Midbrain (tissue), 1 donor: ENCODE data around the gene PTPRN2.
"Not testable (repeated sequence)": the region's sequence is repeated elsewhere in the genome, so short reads cannot be mapped to it uniquely, and the experiment has no call there.

ENCODE experiments used
- DNase-seq: peaks from one replicate; lab custom pipeline; 2025; lab: John Stamatoyannopoulos, UW

Gene PTPRN2

DNA sequence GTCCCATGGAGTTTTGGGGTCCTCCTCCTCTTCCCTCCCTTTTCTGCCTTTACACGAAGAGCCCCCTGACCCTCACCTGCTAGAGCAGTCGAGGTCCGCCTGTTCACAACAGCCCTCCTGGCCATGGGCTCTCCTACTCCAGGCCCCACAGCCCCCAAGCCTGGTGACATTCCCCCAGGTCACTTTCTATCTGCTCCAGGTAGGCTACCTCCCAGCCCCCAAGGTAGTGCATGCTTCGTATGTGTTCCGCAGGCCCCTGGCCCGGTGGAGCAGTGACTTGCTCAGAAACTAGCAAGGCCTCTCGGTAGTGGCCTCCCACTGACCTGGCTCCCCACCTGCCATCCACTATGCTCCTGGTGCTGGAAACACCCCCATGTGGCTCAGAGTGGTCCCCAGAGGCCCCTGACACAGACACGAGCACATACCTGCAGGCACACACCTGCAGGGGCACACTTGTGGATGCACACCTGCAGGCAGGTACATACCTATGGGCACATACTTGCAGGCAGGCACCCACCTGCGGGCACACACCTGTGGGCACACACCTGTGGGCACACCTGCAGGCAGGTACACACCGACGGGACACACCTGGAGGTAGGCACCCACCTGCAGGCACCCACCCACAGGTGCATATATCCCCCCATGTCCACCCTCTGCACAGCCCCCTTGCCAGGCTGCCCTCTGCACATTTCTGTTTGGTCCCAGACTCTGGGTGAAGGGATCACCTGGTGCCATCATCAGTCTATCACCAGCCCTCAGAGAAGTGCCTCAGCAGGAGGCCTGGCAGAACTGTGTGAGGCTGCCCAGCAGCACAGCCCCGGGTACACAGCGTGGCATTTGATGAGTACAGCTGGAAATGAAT is 322.5 kb downstream of the PTPRN2 start:
- no peak for DNase-seq

DNA sequence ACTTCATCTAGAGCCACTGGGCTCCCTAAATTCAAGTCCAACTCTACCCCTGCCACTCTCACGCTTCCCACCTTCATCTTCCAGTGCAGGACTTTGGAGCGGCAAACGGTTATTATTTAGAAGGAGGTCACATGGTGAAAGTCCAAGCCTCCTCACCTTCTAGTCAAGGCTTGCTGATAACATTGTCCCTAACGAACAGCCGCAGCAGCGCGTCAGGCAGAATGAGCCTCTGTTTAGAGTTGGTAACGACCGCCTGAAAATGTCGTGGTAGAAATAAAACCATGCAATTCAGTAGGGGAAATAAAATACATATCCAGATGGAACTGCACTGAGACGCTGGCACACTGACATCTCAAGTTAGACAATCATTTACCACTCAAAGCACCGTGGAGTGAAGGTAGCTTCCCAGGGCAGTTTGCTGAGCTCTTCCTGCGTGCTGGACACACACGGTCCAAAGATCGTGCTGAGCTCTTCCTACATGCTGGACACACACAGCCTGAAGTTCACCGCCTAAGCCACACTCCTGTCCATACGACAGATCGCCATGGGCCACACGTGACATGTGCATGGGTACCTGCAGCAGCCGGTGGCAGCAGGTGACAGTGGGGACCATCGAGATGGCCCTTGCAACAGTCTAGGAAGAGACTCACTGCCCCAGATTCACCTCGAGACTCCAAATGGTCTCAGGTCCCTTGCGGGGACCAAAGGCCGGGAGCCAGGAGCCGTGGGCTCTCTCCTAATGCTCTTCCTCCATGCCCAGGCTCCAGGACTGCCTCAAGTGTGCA is 323.5 kb downstream of the PTPRN2 start:
- DNase-seq = no peak

DNA sequence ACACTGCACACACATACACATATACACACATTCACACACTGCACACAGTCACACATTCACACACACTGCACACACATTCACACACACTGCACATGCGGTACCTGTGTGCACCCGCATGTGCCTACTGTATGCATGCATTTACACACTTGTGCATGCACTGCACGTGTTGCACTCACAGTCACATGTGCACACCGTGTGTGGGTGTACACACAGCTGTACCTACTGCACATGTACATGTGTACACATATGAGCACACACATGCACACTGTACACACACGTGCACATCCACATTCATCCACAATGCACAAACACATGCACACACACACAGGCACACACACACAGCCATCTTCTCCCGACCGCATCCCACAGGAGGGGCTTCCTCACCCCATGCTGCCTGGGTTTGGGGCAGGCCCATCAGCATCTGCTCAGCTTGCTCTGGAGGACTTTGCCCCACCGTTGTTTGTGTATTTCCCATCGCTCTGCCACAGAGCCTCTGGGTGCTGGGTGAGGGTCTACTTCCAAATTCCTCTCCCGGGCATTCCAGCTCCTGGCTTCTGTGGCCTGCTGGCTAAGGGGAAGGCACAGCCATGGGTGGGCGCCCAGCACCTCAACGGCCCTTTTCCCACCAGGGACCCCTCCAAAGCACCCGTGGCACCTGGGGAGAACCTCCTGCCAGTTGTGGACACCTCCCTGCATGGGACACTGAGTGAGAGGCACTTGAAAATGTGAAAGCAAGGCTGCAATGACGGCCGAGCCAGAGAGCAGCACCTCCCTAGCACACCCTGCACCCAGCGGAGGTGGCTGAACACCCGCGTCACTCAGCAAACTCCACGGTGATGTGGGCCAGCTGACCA is 324.3 kb downstream of the PTPRN2 start:
- DNase-seq = no peak

DNA sequence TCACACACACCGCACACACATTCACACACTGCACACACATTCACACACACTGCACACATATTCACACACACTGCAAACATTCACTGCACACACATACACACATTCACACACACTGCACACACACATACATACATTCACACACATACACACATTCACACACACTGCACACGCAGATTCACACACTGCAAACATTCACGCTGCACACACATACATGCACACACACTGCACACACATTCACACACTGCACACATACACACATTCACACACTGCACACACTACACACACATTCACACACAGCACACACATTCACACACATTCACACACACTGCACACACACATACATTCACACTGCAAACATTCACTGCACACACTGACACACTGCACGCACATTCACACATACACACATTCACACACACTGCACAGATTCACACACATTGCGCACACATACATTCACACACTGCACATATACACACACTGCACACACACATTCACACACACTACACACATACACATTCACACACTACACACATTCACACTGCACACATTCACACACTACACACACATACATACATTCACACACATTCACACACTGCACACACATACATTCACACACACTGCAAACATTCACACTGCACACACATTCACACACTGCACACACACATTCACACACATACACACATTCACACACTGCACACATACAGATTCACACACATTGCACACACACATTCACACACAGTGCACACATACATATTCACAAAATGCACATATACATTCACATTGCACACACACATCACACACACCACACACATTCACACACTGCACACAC is 325.1 kb downstream of the PTPRN2 start:
- DNase-seq = no peak

DNA sequence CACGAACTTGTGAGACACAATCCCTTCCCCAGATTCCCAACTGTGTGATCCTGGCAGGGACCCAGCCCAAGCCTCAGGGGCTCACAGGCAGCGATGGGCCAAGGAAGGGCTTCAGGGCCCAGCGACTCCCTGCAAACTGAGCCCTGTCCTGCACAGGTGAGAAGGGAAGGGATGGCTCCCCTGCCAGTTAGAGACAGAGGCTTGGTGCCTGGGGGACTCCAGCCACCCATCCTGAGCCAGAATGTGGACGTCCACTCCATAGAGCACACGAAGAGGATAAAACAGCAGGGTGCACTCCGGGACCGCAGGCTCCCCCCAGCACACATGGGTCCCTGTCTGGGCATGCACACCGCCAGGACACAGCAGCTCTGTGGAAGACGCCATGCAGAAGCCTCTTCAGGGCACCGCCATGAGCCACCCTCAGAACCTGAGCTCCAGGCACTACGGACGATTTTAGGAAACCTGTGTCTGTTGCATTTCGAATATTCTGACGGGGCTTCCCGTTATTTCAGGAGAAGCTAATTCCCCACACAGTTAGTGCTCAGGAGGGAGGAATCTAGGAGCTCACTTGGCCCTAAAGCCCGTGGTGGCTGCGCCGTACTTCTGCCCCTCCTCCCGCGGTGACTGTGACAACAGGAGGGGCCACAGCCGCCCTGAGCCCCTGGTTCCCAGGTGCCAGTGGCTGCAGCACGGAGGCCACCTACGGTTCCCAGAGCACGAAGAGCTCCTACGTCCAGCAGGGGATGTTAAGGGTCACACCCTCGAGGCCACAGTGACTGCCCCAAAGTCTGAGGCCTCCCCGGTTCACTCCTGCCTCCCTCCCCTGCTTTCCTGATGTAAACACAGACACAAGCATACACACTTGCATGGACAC is 326.0 kb downstream of the PTPRN2 start:
- no peak for DNase-seq

DNA sequence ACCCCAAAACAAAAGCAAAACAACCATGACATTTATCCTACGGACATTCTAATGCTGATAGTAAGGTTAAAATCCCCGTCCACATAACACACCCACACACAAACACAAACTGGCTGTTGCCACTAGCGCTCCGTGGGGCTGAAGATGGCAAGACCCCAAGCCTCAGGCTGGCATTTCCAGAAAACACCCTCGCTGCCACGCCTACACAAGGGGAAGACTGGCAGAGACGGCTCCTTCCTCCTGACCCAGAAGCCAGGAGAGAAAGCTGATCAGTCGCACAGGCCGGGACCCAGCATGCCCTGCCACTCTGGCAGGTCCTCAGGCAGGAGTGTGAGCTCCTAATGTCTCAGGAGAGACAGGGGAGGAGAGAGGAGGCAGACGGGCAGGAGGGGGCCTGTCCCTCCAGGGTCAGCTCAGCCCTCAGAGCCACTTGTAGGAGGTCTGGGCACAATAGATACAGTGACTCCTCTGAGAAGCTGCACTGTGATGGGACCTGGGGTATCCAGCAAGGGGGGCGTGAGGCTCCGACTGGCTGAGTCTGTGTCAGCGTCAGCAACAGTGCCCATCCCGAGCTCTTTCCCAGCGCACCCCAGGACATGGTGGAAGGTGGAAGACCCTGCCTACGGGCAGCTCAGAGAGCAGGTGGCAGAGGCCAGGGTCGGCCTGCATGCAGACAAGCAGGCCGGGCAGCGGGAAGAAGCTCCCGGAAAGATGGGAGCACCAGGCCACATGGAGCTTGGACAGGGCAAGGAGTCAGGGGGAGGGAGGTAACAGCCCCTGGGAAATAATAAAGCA is 326.9 kb downstream of the PTPRN2 start:
- DNase-seq = no peak

DNA sequence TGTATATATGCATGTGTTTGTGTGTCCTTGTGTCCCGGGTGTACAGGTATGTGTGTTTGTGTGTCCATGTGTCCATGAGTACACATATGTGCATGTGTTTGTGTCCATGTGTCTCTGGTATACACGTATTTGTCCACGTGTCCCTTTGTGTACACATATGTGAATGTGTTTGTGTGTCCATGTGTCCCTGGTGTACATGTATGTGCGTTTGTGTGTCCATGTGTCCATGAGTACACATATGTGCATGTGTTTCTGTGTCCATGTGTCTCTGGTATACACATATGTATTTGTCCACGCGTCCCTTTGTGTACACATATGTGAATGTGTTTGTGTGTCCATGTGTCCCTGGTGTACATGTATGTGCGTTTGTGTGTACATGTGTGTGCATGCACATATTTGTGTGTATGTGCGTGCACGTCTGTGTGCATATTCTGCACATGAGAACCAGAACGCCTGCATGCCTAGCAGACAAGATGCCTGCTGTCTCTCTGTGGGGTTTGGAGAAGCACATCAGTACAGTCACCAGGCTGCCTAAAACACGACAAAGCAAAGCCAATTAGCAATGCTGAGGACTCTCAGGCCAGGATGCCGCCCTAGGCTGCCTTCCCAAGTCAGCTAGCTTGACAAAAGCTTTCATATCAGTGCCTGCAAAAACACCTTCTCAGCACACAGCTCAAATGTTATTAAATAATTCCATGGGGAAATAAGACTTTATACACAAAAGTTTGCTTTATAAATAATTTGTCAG is 327.8 kb downstream of the PTPRN2 start:
- no peak for DNase-seq

DNA sequence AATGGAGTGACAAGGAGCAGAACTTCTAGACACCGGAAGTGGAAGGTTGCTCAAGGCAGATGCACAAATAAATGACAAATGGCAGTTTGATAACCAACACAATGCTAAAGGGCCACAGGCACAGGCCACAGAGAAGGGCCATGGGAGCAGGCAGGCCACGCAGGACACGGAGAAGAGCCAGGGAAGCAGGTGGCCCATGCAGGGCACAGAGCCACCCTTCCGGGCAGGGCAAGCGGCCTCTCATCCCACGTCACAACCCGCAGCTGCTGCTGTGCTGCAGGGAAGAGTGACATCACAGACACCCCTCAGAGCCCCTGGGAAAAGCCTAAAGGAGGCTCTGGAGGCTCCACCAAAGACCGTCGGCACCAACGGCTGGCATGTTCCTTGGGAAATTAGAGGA is 328.5 kb downstream of the PTPRN2 start:
- DNase-seq = no peak

DNA sequence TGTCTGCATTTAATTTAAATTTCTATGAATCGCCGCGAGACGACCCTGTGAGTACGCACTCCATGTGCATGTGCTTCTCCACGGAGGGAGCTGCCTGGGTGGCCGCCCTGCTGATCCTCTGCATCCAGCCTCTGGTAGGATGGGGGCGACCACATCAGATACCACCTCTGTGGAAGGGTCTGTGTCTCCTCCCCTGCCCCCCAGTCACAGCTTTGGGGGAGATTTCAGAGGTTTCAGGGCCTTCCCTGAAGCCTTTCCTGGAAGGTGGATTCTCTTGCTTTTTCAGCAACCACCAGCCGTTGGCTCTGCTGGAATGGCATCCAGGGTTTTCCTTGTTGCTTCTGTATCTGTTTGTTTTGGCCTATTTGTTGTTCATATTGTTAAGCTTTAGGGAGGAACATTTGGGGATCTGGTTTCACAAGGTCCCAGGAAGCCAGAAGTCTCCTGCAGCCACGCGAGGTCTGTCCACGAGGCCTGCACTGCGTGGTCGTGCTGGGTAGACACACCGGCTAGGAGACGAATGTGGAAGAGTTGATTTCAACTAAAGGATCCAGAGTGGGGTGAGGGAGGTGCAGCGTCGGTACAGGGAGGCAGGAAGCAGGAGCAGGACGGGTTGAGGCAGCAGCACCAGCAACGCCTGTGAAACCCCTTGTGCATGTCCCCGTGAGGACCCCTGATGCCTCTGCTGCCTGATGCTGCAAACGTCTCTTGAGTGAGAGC is 329.1 kb downstream of the PTPRN2 start:
- DNase-seq = no peak

DNA sequence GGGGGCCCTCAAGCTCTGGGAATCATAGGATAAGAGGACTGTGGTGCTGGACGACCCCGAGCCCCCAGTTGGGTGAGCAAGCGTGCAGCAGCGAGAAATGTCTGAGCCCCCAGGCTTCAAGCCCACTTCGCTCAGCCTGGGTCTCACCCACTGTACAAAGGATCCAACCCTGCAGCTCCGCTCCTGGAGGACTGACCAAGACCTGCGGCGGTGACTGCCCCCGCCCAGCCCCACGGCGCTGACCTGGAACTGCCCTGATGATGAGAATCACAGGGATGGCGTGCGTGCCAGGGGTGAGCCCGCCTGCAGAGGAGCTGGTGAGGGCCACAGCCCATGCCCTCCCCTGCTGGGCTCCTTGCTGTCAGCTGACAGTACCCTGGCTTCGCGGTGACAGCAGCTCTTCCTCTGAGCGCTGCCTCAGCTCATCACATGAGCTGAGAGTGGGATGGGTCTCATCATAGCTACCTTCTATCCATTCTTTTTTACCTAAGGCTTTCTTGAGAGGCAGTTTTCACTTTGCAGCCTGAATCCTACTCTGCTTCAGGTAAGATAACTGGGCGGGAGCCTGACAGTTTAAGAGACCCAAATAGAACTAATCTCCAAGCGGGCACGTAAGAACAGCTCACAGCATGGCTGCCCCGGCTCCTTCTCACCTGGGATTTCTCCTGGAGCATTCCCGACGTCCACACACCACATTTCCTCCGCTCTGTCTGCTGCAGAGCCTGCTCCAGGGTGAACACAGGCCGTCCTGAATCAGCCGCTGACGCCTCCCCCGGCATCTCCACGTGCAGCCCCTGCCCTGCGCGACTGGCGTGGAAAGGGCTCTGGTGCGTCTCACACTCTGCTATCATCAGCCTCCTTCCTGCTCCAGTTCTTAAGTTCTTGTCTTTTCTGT is 329.9 kb downstream of the PTPRN2 start:
- DNase-seq = no peak

DNA sequence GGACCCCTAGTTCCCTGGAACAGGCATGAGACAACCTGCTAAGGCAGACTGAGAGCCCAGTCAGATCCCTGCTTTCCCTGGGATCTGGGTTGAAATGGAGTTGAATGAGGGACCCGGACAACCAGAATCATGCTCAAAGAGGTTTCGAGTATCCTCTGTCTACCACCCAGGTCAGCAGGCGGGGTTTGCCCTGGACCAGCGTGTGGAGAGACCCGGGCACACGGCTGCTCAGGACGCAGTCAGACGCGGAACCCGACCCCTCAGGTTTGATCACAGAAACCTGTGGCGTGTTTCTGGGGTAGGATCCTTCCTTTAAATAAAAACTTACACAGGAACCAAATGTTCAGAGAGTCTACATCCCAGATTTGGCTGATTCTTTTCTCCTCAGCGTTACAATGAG is 330.6 kb downstream of the PTPRN2 start:
- no peak for DNase-seq

DNA sequence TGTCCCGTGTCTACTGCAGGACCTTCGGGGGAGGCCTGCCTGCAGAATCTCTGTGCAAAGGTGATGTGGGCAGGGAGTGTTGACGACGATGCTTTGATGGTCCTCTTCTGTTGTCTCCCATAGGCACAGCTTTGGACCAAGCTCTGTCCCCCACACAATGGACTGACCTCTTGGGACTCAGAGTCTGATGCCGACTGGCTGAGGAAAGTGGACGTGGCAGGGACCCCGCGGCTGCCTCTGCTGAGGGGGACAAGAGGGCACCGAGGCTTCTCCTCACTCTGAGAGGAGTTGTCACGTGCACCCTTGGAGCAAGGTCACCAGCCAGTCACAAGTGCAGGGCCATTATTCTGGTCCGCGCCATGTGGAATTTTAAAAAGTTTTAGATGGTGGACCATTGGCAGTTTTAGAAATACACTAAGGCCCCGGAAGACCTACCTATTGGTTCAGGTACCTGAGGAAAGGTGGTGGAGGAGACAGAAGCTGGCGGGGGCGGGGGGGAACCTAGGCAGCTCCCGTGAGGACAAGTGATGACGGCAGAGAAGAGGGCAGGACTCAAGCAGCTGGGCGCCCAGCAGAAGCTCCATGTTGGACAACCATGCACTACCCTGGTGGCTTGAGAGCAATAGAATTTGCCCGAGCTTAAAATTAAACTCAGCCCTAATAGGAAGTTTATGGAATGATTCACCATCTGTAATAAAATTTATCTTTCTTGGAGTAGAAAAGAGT is 331.4 kb downstream of the PTPRN2 start:
- no peak for DNase-seq

DNA sequence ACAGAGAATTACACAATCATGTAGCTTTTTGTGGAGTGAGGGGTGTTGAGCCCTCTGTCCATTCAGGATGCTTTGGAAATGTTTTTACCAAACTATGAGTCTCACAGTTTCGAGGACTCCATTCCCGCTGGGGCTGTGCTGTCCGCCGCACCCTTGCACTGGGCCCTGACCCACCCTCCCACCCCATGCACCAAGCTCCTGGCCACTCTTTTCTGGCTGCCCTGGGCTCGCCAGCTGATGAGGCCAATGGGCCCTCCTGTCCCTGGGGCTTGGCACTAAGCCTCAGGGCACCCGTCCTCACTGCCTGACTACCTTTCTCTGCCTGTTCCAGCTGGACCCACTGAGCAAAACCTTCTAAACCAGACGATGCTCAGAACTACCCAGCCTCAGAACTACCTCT is 332.1 kb downstream of the PTPRN2 start:
- no peak for DNase-seq

DNA sequence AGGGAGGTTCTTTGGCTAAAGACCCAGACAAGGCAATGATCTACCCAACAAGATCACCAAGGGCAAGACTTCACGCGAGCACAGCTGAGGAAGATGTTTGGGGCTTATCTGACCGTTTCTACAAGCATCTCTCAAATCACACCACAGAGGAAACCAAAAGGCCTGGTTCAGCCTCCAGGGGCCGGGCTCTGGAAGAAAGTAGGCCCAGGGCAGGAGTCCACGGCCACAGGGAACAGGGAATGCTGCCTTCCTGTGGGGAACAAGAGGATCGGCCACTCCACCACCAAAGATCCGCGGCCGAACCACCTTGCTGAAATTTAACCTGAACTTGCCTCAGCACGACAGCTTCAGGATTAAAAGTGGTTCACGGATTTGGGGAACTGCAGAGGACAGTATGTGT is 332.5 kb downstream of the PTPRN2 start:
- DNase-seq = no peak

DNA sequence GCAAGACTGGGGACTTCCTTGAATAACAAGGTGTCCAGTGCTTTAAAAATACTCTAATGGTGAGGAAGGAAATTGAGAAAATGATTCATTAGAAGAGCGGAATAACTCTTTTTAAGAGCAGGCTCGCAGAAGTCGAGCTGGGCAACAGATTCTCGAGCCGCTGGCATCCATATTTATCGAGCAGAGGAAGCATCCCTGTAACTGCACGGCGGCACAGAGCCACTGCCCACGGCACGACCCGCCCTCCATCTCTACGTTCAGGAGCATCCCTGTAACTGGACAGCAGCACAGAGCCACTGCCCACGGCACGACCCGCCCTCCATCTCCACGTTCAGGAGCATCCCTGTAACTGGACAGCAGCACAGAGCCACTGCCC is 334.0 kb downstream of the PTPRN2 start:
- not testable (repeated sequence) for DNase-seq

DNA sequence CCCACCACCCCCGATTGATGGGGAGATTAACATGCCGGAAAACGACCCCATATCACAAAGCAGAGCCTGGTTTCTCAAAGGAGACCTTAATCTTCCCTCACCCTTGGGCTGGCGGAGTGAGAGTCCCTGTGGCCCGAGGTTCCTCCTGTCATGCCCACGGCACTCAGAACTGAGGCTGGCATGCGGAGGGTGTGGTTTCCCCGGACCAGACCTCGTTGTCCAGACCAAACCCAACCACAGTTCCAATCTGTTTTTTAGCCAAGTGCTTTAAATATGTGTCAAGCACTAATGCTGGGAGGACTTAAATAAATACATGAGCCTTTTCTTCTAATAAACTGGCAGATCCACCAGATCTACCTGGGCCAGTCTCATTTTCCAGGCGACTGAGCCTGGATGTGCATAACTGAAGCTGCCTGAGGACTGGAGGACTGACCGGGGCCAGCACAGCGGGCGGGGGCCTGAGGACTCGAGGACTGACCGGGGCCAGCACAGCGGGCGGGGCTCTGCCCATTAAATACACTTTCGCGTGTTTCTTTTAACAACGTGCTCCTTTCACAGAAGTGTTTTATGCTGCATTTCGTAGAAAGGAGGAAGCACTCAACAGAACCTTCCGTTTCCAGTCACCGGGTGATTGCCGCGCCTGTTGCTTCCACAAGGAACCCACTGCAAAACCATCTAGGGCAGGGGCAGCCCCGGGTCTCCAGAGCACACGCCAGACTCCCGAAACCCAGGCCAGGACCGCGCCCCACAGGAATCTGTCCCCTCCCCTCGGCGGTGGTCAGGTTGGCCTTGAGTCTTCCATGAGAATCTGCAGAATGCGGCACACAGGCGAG is 334.6 kb downstream of the PTPRN2 start:
- DNase-seq = no peak
